SU-DHL-6 (cell line): ENCODE data around the gene SH3RF1.

ENCODE experiments used
- H2AFZ ChIP-seq: fragments of 200-600 bp; sonication (generic); 2 replicates; pipeline ENCODE4 v1.6.1; 2014; ENCODE audit warnings: low read depth, mild to moderate bottlenecking, moderate library complexity, mixed read lengths, antibody characterized with exemption, low read length; ENCODE audit not compliant: severe bottlenecking
- H3F3A ChIP-seq: fragments of 200-600 bp; shearing (Covaris generic); 2 replicates; pipeline ENCODE4 v1.6.0; 2016; ENCODE audit warnings: antibody characterized with exemption, mild to moderate bottlenecking; ENCODE audit not compliant: insufficient read depth
- H3K27ac ChIP-seq: fragments of 200-600 bp; sonication (generic); 2 replicates; pipeline ENCODE4 v1.5.1; 2016; ENCODE audit warnings: low read depth, mild to moderate bottlenecking, low read length, moderate library complexity, mixed read lengths
- H3K27me3 ChIP-seq: fragments of 200-600 bp; sonication (generic), shearing (Covaris generic); 2 replicates; pipeline ENCODE4 v1.6.0; 2014; ENCODE audit warnings: mild to moderate bottlenecking, low read length
- H3K36me3 ChIP-seq: fragments of 200-600 bp; sonication (generic); 2 replicates; pipeline ENCODE4 v1.6.1; 2014; ENCODE audit warnings: mild to moderate bottlenecking, low read length, mixed read lengths
- H3K4me2 ChIP-seq: fragments of 300-600, 200-600 bp; shearing (Covaris generic), sonication (generic); 2 replicates; pipeline ENCODE4 v1.6.0; 2014; ENCODE audit warnings: low read length, low read depth, mild to moderate bottlenecking; ENCODE audit not compliant: poor library complexity, severe bottlenecking
- H3K4me3 ChIP-seq: fragments of 200-600 bp; sonication (generic); 2 replicates; pipeline ENCODE4 v1.5.1; 2014; ENCODE audit warnings: antibody characterized with exemption, low read length, mild to moderate bottlenecking, mixed read lengths; ENCODE audit not compliant: insufficient read depth, poor library complexity, severe bottlenecking
- H3K79me2 ChIP-seq: fragments of 200-600 bp; sonication (generic); 2 replicates; pipeline ENCODE4 v1.6.1; 2014; ENCODE audit warnings: mild to moderate bottlenecking, low read length, moderate library complexity; ENCODE audit not compliant: insufficient read depth
- H3K9ac ChIP-seq: fragments of 200-600 bp; sonication (generic); 2 replicates; pipeline ENCODE4 v1.7.0; 2014; ENCODE audit warnings: mild to moderate bottlenecking, low read length
- H3K9me2 ChIP-seq: fragments of 200-600 bp; sonication (generic); replicated peaks from 2 replicates; pipeline ENCODE4 v1.6.1; 2014; ENCODE audit warnings: low read length; ENCODE audit not compliant: insufficient read depth
- H3K9me3 ChIP-seq: fragments of 200-600 bp; sonication (generic); 2 replicates; pipeline ENCODE4 v1.6.1; 2014; ENCODE audit warnings: low read length, mixed read lengths; ENCODE audit not compliant: insufficient read depth
- H4K20me1 ChIP-seq: fragments of 200-600 bp; sonication (generic); 2 replicates; pipeline ENCODE4 v1.6.1; 2014; ENCODE audit warnings: low read depth, mild to moderate bottlenecking, antibody characterized with exemption, low read length, moderate library complexity, mixed read lengths
- EZH2phosphoT487 ChIP-seq: fragments of 200-600 bp; sonication (generic), shearing (Covaris generic); conservative IDR thresholded peaks from 2 replicates; pipeline ENCODE4 v1.6.1; 2018; ENCODE audit warnings: mild to moderate bottlenecking, antibody characterized with exemption, low read length, moderate library complexity, mixed read lengths
- TF ChIP-seq, protein P1 (sequence below): fragments of 200-600 bp; sonication (generic); IDR thresholded peaks from one replicate; pipeline ENCODE4 v1.5.1; 2017; ENCODE audit warnings: antibody characterized with exemption, mild to moderate bottlenecking, low read length, moderate library complexity; ENCODE audit not compliant: insufficient read depth, poor library complexity, severe bottlenecking

SH3RF1 gene

GRCh38 chr4:169142391-169142790, 128.4 kb downstream of the SH3RF1 start:
- Histone ChIP-seq H4K20me1 (no peaks in the 10 kb centered on the region), H3K4me2 (no peak overlapping the region), H3K79me2 (no peaks in the 10 kb centered on the region), H3K27me3 (no peaks in the 10 kb centered on the region), H3K9me2 (no peaks in the 10 kb centered on the region), H2AFZ (no peak overlapping the region), H3K36me3 (no peaks in the 10 kb centered on the region), H3K9me3 (no peaks in the 10 kb centered on the region), H3K27ac (no peak overlapping the region), H3K9ac (no peak overlapping the region), H3K4me3 (no peak overlapping the region), H3F3A (no peaks in the 10 kb centered on the region)
- TF ChIP-seq EZH2phosphoT487 = no peak
- TF ChIP-seq, protein P1, sequence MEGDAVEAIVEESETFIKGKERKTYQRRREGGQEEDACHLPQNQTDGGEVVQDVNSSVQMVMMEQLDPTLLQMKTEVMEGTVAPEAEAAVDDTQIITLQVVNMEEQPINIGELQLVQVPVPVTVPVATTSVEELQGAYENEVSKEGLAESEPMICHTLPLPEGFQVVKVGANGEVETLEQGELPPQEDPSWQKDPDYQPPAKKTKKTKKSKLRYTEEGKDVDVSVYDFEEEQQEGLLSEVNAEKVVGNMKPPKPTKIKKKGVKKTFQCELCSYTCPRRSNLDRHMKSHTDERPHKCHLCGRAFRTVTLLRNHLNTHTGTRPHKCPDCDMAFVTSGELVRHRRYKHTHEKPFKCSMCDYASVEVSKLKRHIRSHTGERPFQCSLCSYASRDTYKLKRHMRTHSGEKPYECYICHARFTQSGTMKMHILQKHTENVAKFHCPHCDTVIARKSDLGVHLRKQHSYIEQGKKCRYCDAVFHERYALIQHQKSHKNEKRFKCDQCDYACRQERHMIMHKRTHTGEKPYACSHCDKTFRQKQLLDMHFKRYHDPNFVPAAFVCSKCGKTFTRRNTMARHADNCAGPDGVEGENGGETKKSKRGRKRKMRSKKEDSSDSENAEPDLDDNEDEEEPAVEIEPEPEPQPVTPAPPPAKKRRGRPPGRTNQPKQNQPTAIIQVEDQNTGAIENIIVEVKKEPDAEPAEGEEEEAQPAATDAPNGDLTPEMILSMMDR = no peak

DNA sequence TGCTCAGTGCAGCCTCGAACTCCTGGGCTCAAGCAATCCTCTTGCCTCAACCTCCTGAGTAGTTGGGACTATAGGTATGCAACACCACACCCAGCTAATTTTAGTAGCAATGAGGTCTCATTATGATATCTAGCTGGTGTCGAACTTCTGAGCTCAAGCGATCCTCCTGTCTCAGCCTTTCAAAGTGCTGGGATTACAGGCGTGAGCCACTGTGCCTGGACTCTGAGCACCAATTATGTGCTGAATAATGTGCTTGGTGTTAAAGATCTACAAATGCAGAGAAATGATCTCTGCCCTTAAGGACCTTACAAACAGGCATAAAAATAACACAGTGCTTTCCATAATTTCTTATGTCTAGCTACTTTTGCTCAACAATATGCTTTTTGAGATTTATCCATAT, 131.7 kb downstream of the SH3RF1 start:
- H3K79me2 ChIP-seq = no peaks in the 10 kb centered on the region
- H3K9me3 ChIP-seq = no peaks in the 10 kb centered on the region
- H3K4me3 ChIP-seq = no peak overlapping the region
- no peak overlapping the region for H3K9ac ChIP-seq
- H3K27ac ChIP-seq = no peak overlapping the region
- no peaks in the 10 kb centered on the region for H4K20me1 ChIP-seq
- H3K36me3 ChIP-seq = no peaks in the 10 kb centered on the region
- TF ChIP-seq, protein P1 = no peak
- no peak for TF ChIP-seq EZH2phosphoT487
- H2AFZ ChIP-seq = no peak overlapping the region
- no peaks in the 10 kb centered on the region for H3K9me2 ChIP-seq
- no peak overlapping the region for H3K4me2 ChIP-seq
- no peaks in the 10 kb centered on the region for H3F3A ChIP-seq
- no peaks in the 10 kb centered on the region for H3K27me3 ChIP-seq

DNA sequence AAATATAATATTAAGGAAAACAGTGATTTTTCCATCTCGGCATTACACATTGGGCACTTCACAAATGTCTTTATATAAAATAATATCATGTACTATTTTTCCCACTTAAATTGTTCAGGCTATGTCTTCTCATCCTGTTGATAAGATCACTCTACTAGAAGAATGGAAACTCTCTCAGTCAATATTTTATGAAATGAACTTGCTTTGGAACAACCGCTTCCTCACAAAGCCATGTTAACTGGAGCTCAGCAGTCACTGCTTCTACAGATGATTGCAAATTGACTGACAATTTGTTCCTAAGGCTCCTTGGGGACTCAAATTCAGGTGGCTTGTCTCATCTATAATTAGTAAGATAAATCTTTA, 133.2 kb downstream of the SH3RF1 start:
- H3K79me2 ChIP-seq = no peaks in the 10 kb centered on the region
- no peaks in the 10 kb centered on the region for H4K20me1 ChIP-seq
- no peaks in the 10 kb centered on the region for H3K9me2 ChIP-seq
- H3F3A ChIP-seq = no peaks in the 10 kb centered on the region
- no peak overlapping the region for H3K4me2 ChIP-seq
- no peaks in the 10 kb centered on the region for H3K9me3 ChIP-seq
- TF ChIP-seq EZH2phosphoT487 = no peak
- TF ChIP-seq, protein P1 = no peak
- no peak overlapping the region for H3K9ac ChIP-seq
- no peak overlapping the region for H3K4me3 ChIP-seq
- H2AFZ ChIP-seq = no peak overlapping the region
- H3K27ac ChIP-seq = no peak overlapping the region
- H3K36me3 ChIP-seq = no peaks in the 10 kb centered on the region
- H3K27me3 ChIP-seq = no peaks in the 10 kb centered on the region
